Kidney epithelial cell (primary cell): ENCODE measurements around the gene LOXL3. TPM values are rescaled to one million over a fixed set of nuclear protein-coding genes. Genes with fewer than 3 reads are reported as not detected.
"Not testable (repeated sequence)": the region's sequence is repeated elsewhere in the genome, so short reads cannot be mapped to it uniquely, and the experiment has no call there.

ENCODE experiments used
- DNase-seq: peaks from one replicate; pipeline ENCODE4 v3.0.0-alpha.2; 2010; ENCODE audit warnings: low read depth
- H3K27me3 ChIP-seq: 2 replicates; pipeline ENCODE4 v1.6.0; 2011; ENCODE audit warnings: low read length; ENCODE audit not compliant: control insufficient read depth, insufficient read depth
- H3K36me3 ChIP-seq: 2 replicates; pipeline ENCODE4 v1.5.1; 2011; ENCODE audit warnings: low read length; ENCODE audit not compliant: control insufficient read depth, insufficient read depth
- H3K4me3 ChIP-seq: 2 replicates; pipeline ENCODE4 v1.5.1; 2011; ENCODE audit warnings: low read depth, mild to moderate bottlenecking, control low read depth, low read length
- total RNA-seq: library from RNA; depleted of rRNA; stranded (reverse); fragments of >200 nt; gene quantifications from 2 replicates; pipeline ENCODE4 v1.2.3, GENCODE V29; 2015
- TF ChIP-seq, protein P1 (sequence below): IDR thresholded peaks from 2 replicates; pipeline ENCODE4 v1.5.1; 2011; ENCODE audit warnings: mild to moderate bottlenecking, moderate library complexity, low read length, control low read depth, inconsistent platforms; ENCODE audit not compliant: insufficient read depth, poor library complexity, severe bottlenecking

The LOXL3 gene
- total RNA-seq, 1 donor from 2014 or later: 3.3 TPM

DNA sequence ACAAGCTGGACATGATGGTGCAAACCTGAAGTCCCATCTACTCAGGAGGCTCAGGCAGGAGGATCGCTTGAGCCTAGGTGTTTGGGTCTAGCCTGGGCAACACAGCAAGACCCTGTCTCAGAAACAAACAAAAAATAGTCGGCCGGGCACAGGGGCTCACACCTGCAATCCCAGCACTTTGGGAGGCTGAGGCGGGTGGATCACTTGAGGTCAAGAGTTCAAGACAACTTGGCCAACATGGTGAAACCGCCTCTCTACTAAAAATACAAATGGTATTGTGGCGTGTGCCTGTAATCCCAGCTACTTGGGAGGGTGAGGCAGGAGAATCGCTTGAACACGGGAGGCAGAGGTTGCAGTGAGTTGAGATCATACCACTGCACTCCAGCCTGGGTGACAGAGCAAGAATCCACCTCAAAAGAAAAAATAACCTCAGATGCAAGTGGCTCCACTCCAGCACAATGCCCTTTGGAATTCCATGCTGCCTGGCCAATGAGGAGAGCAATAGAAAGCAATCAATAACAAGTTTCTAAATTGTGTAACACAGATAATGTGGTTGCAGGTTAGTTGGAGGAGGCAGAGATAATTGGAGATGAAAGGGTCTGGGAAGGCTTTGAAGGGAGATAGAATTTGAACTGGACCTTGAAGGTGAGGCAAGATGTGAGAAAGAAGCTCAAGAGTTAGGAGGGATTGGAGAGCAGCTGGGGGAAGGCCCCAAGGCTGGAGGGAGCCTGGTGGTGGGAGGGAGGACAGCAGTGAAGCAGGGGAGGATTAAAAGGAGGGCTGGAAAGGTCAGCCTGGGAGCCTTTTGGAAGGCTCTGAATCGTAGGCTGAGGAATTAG is 64.9 kb downstream of the LOXL3 start:
- DNase-seq: no peak
- no peaks in the 10 kb centered on the region for H3K27me3 ChIP-seq
- peaks cover 1% of the 10 kb centered on the region for H3K36me3 ChIP-seq
- H3K4me3 ChIP-seq: no peak overlapping the region
- TF ChIP-seq, protein P1, sequence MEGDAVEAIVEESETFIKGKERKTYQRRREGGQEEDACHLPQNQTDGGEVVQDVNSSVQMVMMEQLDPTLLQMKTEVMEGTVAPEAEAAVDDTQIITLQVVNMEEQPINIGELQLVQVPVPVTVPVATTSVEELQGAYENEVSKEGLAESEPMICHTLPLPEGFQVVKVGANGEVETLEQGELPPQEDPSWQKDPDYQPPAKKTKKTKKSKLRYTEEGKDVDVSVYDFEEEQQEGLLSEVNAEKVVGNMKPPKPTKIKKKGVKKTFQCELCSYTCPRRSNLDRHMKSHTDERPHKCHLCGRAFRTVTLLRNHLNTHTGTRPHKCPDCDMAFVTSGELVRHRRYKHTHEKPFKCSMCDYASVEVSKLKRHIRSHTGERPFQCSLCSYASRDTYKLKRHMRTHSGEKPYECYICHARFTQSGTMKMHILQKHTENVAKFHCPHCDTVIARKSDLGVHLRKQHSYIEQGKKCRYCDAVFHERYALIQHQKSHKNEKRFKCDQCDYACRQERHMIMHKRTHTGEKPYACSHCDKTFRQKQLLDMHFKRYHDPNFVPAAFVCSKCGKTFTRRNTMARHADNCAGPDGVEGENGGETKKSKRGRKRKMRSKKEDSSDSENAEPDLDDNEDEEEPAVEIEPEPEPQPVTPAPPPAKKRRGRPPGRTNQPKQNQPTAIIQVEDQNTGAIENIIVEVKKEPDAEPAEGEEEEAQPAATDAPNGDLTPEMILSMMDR: no peak

- no peak for DNase-seq
- H3K36me3 ChIP-seq: no peaks in the 10 kb centered on the region
- H3K4me3 ChIP-seq: no peak overlapping the region
- H3K27me3 ChIP-seq: no peaks in the 10 kb centered on the region
- TF ChIP-seq, protein P1: no peak
These were observed 67.6 kb downstream of the LOXL3 start for GRCh38 chr2:74486141-74486540.

DNA sequence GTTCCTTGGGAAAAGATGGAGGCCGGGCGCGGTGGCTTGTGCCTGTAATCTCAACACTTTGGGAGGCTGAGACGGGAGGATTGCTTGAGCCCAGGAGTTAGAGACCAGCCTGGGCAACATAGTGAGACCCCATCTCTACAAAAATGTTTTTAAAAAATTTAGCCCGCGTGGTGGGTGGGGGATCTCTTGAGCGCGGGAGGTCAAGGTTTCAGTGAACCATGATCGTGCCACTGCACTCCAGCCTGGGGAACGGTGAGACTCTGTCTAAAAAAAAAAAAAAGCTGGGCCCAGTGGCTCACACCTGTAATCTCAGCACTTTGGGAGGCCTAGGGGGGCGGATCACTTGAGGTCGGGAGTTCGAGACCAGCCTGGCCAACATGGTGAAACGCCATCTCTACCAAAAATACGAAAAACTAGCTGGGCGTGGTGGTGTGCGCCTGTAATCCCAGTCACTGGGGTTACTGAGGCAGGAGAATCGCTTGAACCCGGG is 70.0 kb downstream of the LOXL3 start:
- DNase-seq, H3K27me3 ChIP-seq, H3K36me3 ChIP-seq: not testable (repeated sequence)
- H3K4me3 ChIP-seq: peak overlapping the region; percentile 60

GRCh38 chr2:74482801-74483674 is 70.7 kb downstream of the LOXL3 start, which contains the start of the genes CCDC142 and TTC31:
Gene CCDC142 (minus strand): TSS chr2:74482998. CDS start chr2:74482837, 161 bp downstream.
Gene TTC31 (plus strand): TSS chr2:74483081. CDS start chr2:74483096, 15 bp downstream.
- DNase-seq: peak; percentile 73
- Histone ChIP-seq H3K36me3 (no peaks in the 10 kb centered on the region), H3K4me3 (peak within 1 kb of the TSS; percentile 60), H3K27me3 (no peaks in the 10 kb centered on the region)
- TF ChIP-seq, protein P1: peak; percentile 91

Other genes with a start within 250 kb of the LOXL3 start
- 1.2 and 1.8 TPM in 2 replicates for gene SLC4A5, start 210.5 kb downstream of the LOXL3 start, total RNA-seq
- gene DCTN1, start 173.6 kb downstream of the LOXL3 start, total RNA-seq: 124 and 129 TPM in 2 replicates
- 3.0 and 4.3 TPM in 2 replicates for gene C2orf81, start 132.3 kb downstream of the LOXL3 start, total RNA-seq
- gene WDR54, start 132.2 kb downstream of the LOXL3 start, total RNA-seq: 24.6 and 28.0 TPM in 2 replicates
- gene RTKN, start 112.0 kb downstream of the LOXL3 start, total RNA-seq: 88.4 and 103 TPM in 2 replicates
- 20.6 and 31.3 TPM in 2 replicates for gene INO80B, start 98.9 kb downstream of the LOXL3 start, total RNA-seq
- 78.9 and 96.9 TPM in 2 replicates for gene WBP1, start 95.5 kb downstream of the LOXL3 start, total RNA-seq
- gene MOGS, start 88.6 kb downstream of the LOXL3 start, total RNA-seq: 68.1 and 70.9 TPM in 2 replicates
- 18.7 and 24.6 TPM in 2 replicates for gene MRPL53, start 81.3 kb downstream of the LOXL3 start, total RNA-seq
- 4.4 and 9.5 TPM in 2 replicates for gene CCDC142, start 70.9 kb downstream of the LOXL3 start, total RNA-seq
- gene TTC31, start 70.9 kb downstream of the LOXL3 start, total RNA-seq: 19.1 and 20.3 TPM in 2 replicates
- gene LBX2, start 54.3 kb downstream of the LOXL3 start, total RNA-seq: 1.9 and 3.4 TPM in 2 replicates
- 17.1 and 19.3 TPM in 2 replicates for gene PCGF1, start 46.2 kb downstream of the LOXL3 start, total RNA-seq
- 0.27 TPM in 1 of 2 replicates, not detected in the other for gene TLX2, start 39.5 kb downstream of the LOXL3 start, total RNA-seq
- not detected in 2 replicates for gene DQX1, start 27.7 kb downstream of the LOXL3 start, total RNA-seq
- gene AUP1, start 24.2 kb downstream of the LOXL3 start, total RNA-seq: 143 TPM in 2 replicates
- 35.1 and 36.0 TPM in 2 replicates for gene HTRA2, start 24.0 kb downstream of the LOXL3 start, total RNA-seq
- 23.6 and 27.7 TPM in 2 replicates for gene DOK1, start 778 bp upstream of the LOXL3 start, total RNA-seq
- 1.3 and 1.6 TPM in 2 replicates for gene M1AP, start 94.4 kb upstream of the LOXL3 start, total RNA-seq
- 11.2 and 16.4 TPM in 2 replicates for gene SEMA4F, start 100.3 kb upstream of the LOXL3 start, total RNA-seq